T-cell (primary cell): Measurements from ENCODE around the gene ZFYVE9. TPM values are rescaled to one million over a fixed set of nuclear protein-coding genes. Genes with fewer than 3 reads are reported as not detected.
"Not testable (repeated sequence)": the region's sequence is repeated elsewhere in the genome, so short reads cannot be mapped to it uniquely, and the experiment has no call there.

ENCODE experiments used
- ATAC-seq, 4 experiments: fragments of 200-7000 bp in 3 of 4; fragments of 150-1000 bp in 1 of 4; cut with Tn5 transposase; replicated peaks in 1 of 4; 1 replicate in 3 of 4; 2 replicates in 1 of 4; pipeline ENCODE4 v1.10.0; 2021; ENCODE audit warnings: moderate library complexity in 3 of 4, mild to moderate bottlenecking in 2 of 4, moderate number of reproducible peaks in 1 of 4
- CTCF ChIA-PET, 2 donors: fragments of 300-600 bp; sonication (Branson Sonifier 250); formaldehyde crosslinking; loops; one replicate each; lab custom pipeline; 2022; ENCODE audit warnings: antibody characterized with exemption in 2 of 2; lab: Charles Lee
- POLR2A ChIA-PET, 2 donors: fragments of 300-600 bp; sonication (Branson Sonifier 250); formaldehyde crosslinking; loops; one replicate each; lab custom pipeline; 2022; ENCODE audit warnings: antibody characterized with exemption in 2 of 2; lab: Charles Lee
- DNase-seq, 35 experiments: peaks; one replicate each; pipeline versions ENCODE4 v3.0.0 to v3.0.0-alpha.2; 2013 to 2023
- H3K27ac ChIP-seq: one replicate; pipeline ENCODE4 v1.5.1; 2013; ENCODE audit warnings: low read length
- H3K27me3 ChIP-seq, 2 experiments: replicated peaks in 1 of 2; 1 replicate in 1 of 2; 2 replicates in 1 of 2; pipeline versions ENCODE4 v1.6.1 to v1.7.0; 2013; ENCODE audit warnings: low read length in 1 of 2, mixed read lengths in 1 of 2; ENCODE audit not compliant: control insufficient read depth in 2 of 2, insufficient read depth in 2 of 2; ENCODE audit errors: extremely low read depth in 1 of 2
- H3K36me3 ChIP-seq, 2 donors: 1 replicate in 1 of 2; 2 replicates in 1 of 2; pipeline versions ENCODE4 v1.6.1 to v1.7.0; 2013; ENCODE audit warnings: low read length in 1 of 2; ENCODE audit not compliant: control insufficient read depth in 2 of 2, insufficient read depth in 1 of 2; ENCODE audit errors: extremely low read depth in 1 of 2
- H3K4me1 ChIP-seq, 2 experiments: 1 replicate in 1 of 2; 2 replicates in 1 of 2; pipeline versions ENCODE4 v1.6.1 to v1.7.0; 2013; ENCODE audit warnings: low read length in 2 of 2, mixed read lengths in 1 of 2; ENCODE audit not compliant: insufficient read depth in 2 of 2, control insufficient read depth in 1 of 2; ENCODE audit errors: extremely low read depth in 1 of 2
- H3K4me3 ChIP-seq, 2 donors: 1 replicate in 1 of 2; 2 replicates in 1 of 2; pipeline versions ENCODE4 v1.5.1 to v1.7.0; 2013; ENCODE audit warnings: mild to moderate bottlenecking in 2 of 2, low read length in 1 of 2, moderate library complexity in 1 of 2; ENCODE audit not compliant: control insufficient read depth in 1 of 2; ENCODE audit errors: extremely low read depth in 1 of 2
- H3K9me3 ChIP-seq: 2 replicates; pipeline ENCODE4 v1.7.0; 2013
- H3K27ac Mint-ChIP-seq, 2 donors: one replicate each; pipeline ENCODE4 v1.8.0; 2020 to 2021; ENCODE audit warnings: mild to moderate bottlenecking in 2 of 2, mixed read lengths in 2 of 2
- H3K27me3 Mint-ChIP-seq, 2 donors: one replicate each; pipeline ENCODE4 v1.8.0; 2021 to 2022; ENCODE audit warnings: mixed read lengths in 2 of 2
- H3K36me3 Mint-ChIP-seq: one replicate; pipeline ENCODE4 v1.8.0; 2021; ENCODE audit warnings: mixed read lengths
- H3K4me1 Mint-ChIP-seq, 3 donors: one replicate each; pipeline ENCODE4 v1.8.0; 2020 to 2022; ENCODE audit warnings: mixed read lengths in 3 of 3, mild to moderate bottlenecking in 1 of 3
- H3K4me3 Mint-ChIP-seq, 3 donors: one replicate each; pipeline ENCODE4 v1.8.0; 2020 to 2022; ENCODE audit warnings: mild to moderate bottlenecking in 3 of 3, mixed read lengths in 3 of 3, moderate library complexity in 3 of 3
- H3K9me3 Mint-ChIP-seq, 3 donors: one replicate each; pipeline ENCODE4 v1.8.0; 2020 to 2022; ENCODE audit warnings: mixed read lengths in 3 of 3
- WGBS: methylation state at CpG from one replicate; pipeline ENCODE4 v1.1.5; 2013; ENCODE audit warnings: missing lambda C conversion rate; ENCODE audit not compliant: insufficient coverage; 5-methylcytosine and 5-hydroxymethylcytosine counted together
- total RNA-seq, 35 experiments: library from RNA in 6 of 35; stranded (reverse) in 6 of 35; fragments of 120-200 nt in 1 of 35; gene quantifications; one replicate each; pipeline versions ENCODE4 v1.2.1 to v1.2.4 and lab custom pipeline; 2013 to 2026

ZFYVE9 gene
- total RNA-seq, 5 donors from 2014 or later (not counting 1 experiment from before 2014, with no cell fraction given) = 6.5 to 9.0 (median 8.7) TPM

DNA sequence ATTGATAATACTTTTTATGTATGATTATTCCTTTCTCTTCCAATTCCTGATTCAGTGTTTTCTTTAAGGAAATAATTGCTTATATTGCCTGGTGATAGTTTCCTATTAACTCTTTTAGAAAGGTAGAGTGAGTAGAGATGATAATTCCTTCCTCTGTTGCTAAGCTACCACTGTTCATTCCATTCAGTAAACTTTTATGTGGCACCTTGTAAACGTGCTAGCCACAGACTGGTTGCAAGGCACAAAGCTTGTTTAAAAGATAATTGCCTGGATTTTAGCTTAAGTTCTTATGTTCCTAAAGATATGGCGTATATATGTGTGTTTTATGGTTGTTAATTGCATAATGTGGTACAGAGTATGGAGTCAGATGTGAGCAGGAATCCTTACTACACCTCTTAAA is 3.2 kb downstream of the ZFYVE9 start:
- WGBS = no CpG with 5 or more reads among the region's 2 CpGs
- Histone ChIP-seq H3K9me3 (no peaks in the 10 kb centered on the region), H3K4me3 (no peak overlapping the region), H3K27ac (no peak overlapping the region), H3K4me1 (peaks cover 0 to 11% of the 10 kb centered on the region in 2 experiments), H3K36me3 (no peaks in the 10 kb centered on the region), H3K27me3 (peaks cover 2% of the 10 kb centered on the region in 2 experiments)
- CTCF ChIA-PET = interaction anchor here in 1 of 2 donors (0.7 kb wide), 1 partner anchor 591 kb away, joined by 4 read pairs; no protein-coding TSS in a partner anchor
- peak overlapping the region in 1 of 3 donors; percentile 34 for H3K4me3 Mint-ChIP-seq
- peaks cover 0 to 4% of the 10 kb centered on the region in 2 donors for H3K27me3 Mint-ChIP-seq
- H3K36me3 Mint-ChIP-seq = no peaks in the 10 kb centered on the region
- peaks cover 28 to 41% (median 31%) of the 10 kb centered on the region in 3 donors for H3K4me1 Mint-ChIP-seq
- DNase-seq (no peak), ATAC-seq (no peak)
- H3K27ac Mint-ChIP-seq = no peak overlapping the region
- H3K9me3 Mint-ChIP-seq = no peaks in the 10 kb centered on the region
- POLR2A ChIA-PET = interaction anchor here in 1 of 2 donors (0.6 to 0.9 kb wide), 2 partner anchors 91 to 795 kb away, joined by 3 to 4 read pairs; no protein-coding TSS in a partner anchor

DNA sequence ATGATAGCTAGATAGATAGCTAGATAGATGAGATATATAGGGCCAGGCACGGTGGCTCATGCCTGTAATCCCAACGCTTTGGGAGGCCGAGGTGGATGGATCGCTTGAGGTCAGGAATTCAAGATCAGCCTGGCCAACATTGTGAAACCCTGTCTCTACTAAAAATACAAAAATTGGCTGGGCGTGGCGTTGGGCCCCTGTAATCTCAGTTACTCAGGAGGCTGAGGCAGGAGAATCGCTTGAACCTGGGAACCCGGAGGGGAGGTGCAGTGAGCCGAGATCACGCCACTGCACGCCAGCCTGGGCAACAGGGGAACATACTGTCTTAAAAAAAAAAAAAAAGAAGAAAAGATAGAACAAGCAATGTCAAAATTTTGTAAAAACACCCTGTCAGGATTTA is 8.6 kb downstream of the ZFYVE9 start:
- whole genome bisulfite sequencing = 94% methylated on average over 6 of the region's 11 CpGs
- H3K27ac Mint-ChIP-seq, H3K27me3 Mint-ChIP-seq, H3K4me1 ChIP-seq, H3K9me3 Mint-ChIP-seq, CTCF ChIA-PET, ATAC-seq, H3K4me3 ChIP-seq, H3K9me3 ChIP-seq, DNase-seq, H3K4me3 Mint-ChIP-seq, H3K27me3 ChIP-seq, H3K36me3 ChIP-seq, H3K27ac ChIP-seq, H3K36me3 Mint-ChIP-seq, POLR2A ChIA-PET: not testable (repeated sequence)
- H3K4me1 Mint-ChIP-seq = peaks cover 0 to 17% (median 2%) of the 10 kb centered on the region in 3 donors

- Mint-ChIP-seq H3K4me1 (peaks cover 0 to 21% (median 2%) of the 10 kb centered on the region in 3 donors), H3K36me3 (no peaks in the 10 kb centered on the region), H3K27ac (no peak overlapping the region), H3K27me3 (peaks cover 0 to 2% of the 10 kb centered on the region in 2 donors), H3K4me3 (no peak overlapping the region), H3K9me3 (no peaks in the 10 kb centered on the region)
- Histone ChIP-seq H3K27ac (no peak overlapping the region), H3K4me3 (no peak overlapping the region), H3K9me3 (no peaks in the 10 kb centered on the region), H3K27me3 (no peaks in the 10 kb centered on the region), H3K36me3 (no peaks in the 10 kb centered on the region), H3K4me1 (no peaks in the 10 kb centered on the region)
- ATAC-seq (no peak), DNase-seq (no peak)
- POLR2A ChIA-PET = interaction anchor here in 1 of 2 donors (0.7 kb wide), 1 partner anchor 729 kb away, joined by 8 read pairs; no protein-coding TSS in a partner anchor
- WGBS = no CpG with 5 or more reads among the region's 1 CpG
- CTCF ChIA-PET = interaction anchor here in 1 of 2 donors (0.7 kb wide), 1 partner anchor 104 kb away, joined by 3 read pairs; no protein-coding TSS in a partner anchor
Observed at GRCh38 chr1:52150946-52151345, 9.1 kb downstream of the ZFYVE9 start.

- no peak overlapping the region for H3K27ac Mint-ChIP-seq
- no peaks in the 10 kb centered on the region for H3K27me3 Mint-ChIP-seq
- ATAC-seq = no peak
- POLR2A ChIA-PET = no interaction called here
- 100% methylated on average over 2 of the region's 2 CpGs for WGBS
- no peak overlapping the region for H3K27ac ChIP-seq
- H3K9me3 ChIP-seq = no peaks in the 10 kb centered on the region
- no peaks in the 10 kb centered on the region for H3K36me3 Mint-ChIP-seq
- H3K36me3 ChIP-seq = no peaks in the 10 kb centered on the region
- H3K4me3 ChIP-seq = no peak overlapping the region
- H3K4me1 ChIP-seq = no peaks in the 10 kb centered on the region
- H3K4me1 Mint-ChIP-seq = peaks cover 0 to 18% (median 2%) of the 10 kb centered on the region in 3 donors
- H3K27me3 ChIP-seq = no peaks in the 10 kb centered on the region
- DNase-seq = no peak
- H3K4me3 Mint-ChIP-seq = no peak overlapping the region
- H3K9me3 Mint-ChIP-seq = no peaks in the 10 kb centered on the region
- CTCF ChIA-PET = interaction anchor here in 1 of 2 donors (0.5 kb wide), 1 partner anchor 534 kb away, joined by 3 read pairs; no protein-coding TSS in a partner anchor
Observed at GRCh38 chr1:52152572-52152971, 10.7 kb downstream of the ZFYVE9 start.

GRCh38 chr1:52153010-52153409 is 11.1 kb downstream of the ZFYVE9 start:
- ChIA-PET POLR2A (no interaction called here), CTCF (interaction anchor here in 1 of 2 donors (0.5 kb wide), 1 partner anchor 533 kb away, joined by 3 read pairs; no protein-coding TSS in a partner anchor)
- Histone ChIP-seq H3K4me3 (no peak overlapping the region), H3K27me3 (no peaks in the 10 kb centered on the region), H3K36me3 (no peaks in the 10 kb centered on the region), H3K27ac (no peak overlapping the region), H3K9me3 (no peaks in the 10 kb centered on the region), H3K4me1 (no peaks in the 10 kb centered on the region)
- no peak for DNase-seq
- Mint-ChIP-seq H3K4me1 (peaks cover 0 to 16% (median 2%) of the 10 kb centered on the region in 3 donors), H3K4me3 (no peak overlapping the region), H3K9me3 (no peaks in the 10 kb centered on the region), H3K27ac (no peak overlapping the region), H3K27me3 (no peaks in the 10 kb centered on the region), H3K36me3 (no peaks in the 10 kb centered on the region)
- ATAC-seq = no peak

- Mint-ChIP-seq H3K27me3 (no peaks in the 10 kb centered on the region), H3K4me3 (no peak overlapping the region), H3K4me1 (peaks cover 0 to 16% (median 2%) of the 10 kb centered on the region in 3 donors), H3K9me3 (no peaks in the 10 kb centered on the region), H3K27ac (no peak overlapping the region), H3K36me3 (no peaks in the 10 kb centered on the region)
- ATAC-seq (no peak), DNase-seq (no peak)
- no peaks in the 10 kb centered on the region for H3K27me3 ChIP-seq
- H3K9me3 ChIP-seq = no peaks in the 10 kb centered on the region
- ChIA-PET POLR2A (no interaction called here), CTCF (no interaction called here)
- no peak overlapping the region for H3K27ac ChIP-seq
- no peak overlapping the region for H3K4me3 ChIP-seq
- H3K36me3 ChIP-seq = no peaks in the 10 kb centered on the region
- H3K4me1 ChIP-seq = no peaks in the 10 kb centered on the region
Observed at GRCh38 chr1:52153898-52154297, 12.0 kb downstream of the ZFYVE9 start.
